PC-3 (cell line): ENCODE measurements around the gene CGNL1.

Experiments used
- CTCF ChIP-seq: fragments of 300-600 bp; sonication (generic); conservative IDR thresholded peaks from 2 replicates; pipeline ENCODE4 v1.5.1; 2017; ENCODE audit warnings: antibody characterized with exemption, low read depth, mild to moderate bottlenecking, low read length
- EZH2 ChIP-seq: fragments of 300-600 bp; sonication (generic); IDR thresholded peaks from one replicate; pipeline ENCODE4 v1.6.1; 2017; ENCODE audit warnings: antibody characterized with exemption, mild to moderate bottlenecking, low read length; ENCODE audit not compliant: unreplicated experiment
- EZH2phosphoT487 ChIP-seq: fragments of 300-600 bp; sonication (generic); IDR thresholded peaks from 2 replicates; pipeline ENCODE4 v1.6.1; 2018; ENCODE audit warnings: mild to moderate bottlenecking, antibody characterized with exemption, low read length, borderline replicate concordance

GRCh38 chr15:57442335-57442734 lies 66.0 kb downstream of the CGNL1 start:
- TF ChIP-seq CTCF (no peak), EZH2 (no peak), EZH2phosphoT487 (no peak)
